Cardiac fibroblast (primary cell): ENCODE results near the gene SUPT3H.

Source experiments
- DNase-seq, 2 donors: peaks; one replicate each; pipeline versions ENCODE4 v3.0.0 to v3.0.0-alpha.2; 2010; ENCODE audit warnings: low read depth in 2 of 2
- H3K4me3 ChIP-seq, 2 donors: replicated peaks in 1 of 2; 1 replicate in 1 of 2; 2 replicates in 1 of 2; pipeline ENCODE4 v1.5.1; 2011; ENCODE audit warnings: low read depth in 2 of 2, low read length in 2 of 2, mild to moderate bottlenecking in 2 of 2, moderate library complexity in 1 of 2
- TF ChIP-seq, protein P1 (sequence below): IDR thresholded peaks from one replicate; pipeline ENCODE4 v1.5.1; 2011; ENCODE audit warnings: low read depth, mild to moderate bottlenecking, low read length, inconsistent platforms

The SUPT3H gene

DNA sequence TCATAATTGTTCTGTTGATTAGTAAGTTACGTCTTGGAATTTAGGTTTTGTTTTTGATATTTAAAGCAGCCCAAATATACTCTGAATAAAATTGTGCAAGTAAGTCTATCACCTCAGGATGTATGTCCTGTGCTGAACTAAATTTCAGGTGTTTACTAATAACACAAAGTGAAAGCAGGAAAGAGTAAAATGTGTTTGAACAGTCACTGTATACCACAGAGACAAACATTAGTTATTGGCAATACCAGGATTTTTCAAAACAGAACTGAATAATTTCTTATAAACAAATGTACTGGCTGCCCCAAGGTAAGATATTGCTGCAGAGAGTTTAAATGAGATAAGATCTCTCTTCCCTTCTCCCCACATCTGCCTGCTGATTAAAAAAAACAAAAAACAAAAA is 454.3 kb downstream of the SUPT3H start:
- H3K4me3 ChIP-seq = no peak overlapping the region

DNA sequence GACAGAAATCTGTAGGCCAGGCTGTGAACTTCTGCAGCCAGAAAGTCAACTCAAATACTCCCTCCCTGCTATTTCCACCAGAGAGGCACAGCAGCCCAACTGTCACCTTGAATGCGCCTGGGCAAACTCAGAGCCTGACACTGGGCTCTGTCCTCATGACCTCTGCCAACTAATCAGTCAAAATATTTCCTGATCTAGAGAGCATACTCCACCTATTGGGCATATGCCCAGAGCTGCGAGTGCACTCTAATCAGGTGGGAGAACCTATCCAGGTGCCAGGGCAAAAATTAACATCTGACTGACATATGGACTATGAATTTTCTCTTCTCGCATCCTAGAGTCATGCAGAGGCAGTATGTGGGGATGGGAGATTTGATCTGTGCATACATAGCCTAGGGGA is 455.9 kb downstream of the SUPT3H start:
- TF ChIP-seq, protein P1, sequence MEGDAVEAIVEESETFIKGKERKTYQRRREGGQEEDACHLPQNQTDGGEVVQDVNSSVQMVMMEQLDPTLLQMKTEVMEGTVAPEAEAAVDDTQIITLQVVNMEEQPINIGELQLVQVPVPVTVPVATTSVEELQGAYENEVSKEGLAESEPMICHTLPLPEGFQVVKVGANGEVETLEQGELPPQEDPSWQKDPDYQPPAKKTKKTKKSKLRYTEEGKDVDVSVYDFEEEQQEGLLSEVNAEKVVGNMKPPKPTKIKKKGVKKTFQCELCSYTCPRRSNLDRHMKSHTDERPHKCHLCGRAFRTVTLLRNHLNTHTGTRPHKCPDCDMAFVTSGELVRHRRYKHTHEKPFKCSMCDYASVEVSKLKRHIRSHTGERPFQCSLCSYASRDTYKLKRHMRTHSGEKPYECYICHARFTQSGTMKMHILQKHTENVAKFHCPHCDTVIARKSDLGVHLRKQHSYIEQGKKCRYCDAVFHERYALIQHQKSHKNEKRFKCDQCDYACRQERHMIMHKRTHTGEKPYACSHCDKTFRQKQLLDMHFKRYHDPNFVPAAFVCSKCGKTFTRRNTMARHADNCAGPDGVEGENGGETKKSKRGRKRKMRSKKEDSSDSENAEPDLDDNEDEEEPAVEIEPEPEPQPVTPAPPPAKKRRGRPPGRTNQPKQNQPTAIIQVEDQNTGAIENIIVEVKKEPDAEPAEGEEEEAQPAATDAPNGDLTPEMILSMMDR = no peak
- DNase-seq = no peak
- H3K4me3 ChIP-seq = no peak overlapping the region

More for the DNA sequence above, 454.3 kb downstream of the SUPT3H start:
- TF ChIP-seq, protein P1 = no peak
- DNase-seq = no peak

DNA sequence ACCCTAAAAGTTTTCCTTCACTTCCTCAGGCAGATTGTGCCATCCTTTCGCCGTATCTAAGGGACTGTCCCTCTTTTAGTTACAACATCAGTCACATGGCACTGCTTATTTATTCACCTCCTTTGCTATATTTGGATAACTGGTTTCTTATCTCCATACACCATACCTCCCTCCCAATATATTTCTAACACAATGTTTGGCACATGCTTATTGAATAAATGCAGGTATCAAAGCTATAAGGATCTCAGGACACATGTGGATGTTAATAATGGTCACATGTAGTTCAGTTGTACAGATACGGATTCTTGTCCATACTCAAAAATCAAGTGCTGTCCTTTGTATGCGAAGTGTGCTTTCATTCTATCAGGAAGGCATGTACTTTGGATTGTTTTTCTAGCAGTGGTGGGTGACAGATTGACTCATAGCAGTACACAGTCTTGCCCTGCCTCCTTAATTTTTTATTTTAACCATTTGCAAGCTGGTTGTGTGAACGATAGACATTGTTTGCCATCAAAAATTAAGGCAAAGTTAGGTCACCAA is 456.7 kb downstream of the SUPT3H start:
- peak in 1 of 2 donors; percentile 17 for DNase-seq
- H3K4me3 ChIP-seq = no peak overlapping the region

DNA sequence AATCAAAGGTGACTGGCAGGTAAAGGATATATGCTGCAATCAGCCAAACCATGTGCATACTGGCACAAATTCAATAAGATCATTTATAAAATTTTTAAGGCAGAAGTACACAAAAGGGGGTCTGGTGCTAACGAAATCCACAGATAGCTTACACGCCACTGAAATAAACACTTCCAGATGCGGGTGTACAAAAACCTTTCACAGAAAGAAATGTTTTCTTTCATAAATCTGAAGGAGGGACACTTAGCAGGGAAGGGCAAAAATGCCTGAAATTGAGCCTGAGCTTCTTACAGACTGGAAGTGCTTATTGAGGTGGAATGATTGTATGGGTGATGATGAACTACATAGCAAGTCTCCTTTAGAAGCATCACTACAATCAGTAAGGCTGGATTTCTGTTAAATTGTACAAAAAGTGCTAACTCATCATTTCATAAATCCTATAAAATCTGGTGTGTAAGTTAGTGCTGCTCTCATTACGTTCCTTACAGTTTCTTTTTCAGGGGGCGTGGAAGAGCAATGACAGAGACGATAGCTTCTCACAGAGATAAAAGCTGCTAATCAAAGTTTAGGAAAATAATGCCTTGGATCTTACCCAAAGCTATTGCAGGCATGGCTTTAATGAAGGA is 458.9 kb downstream of the SUPT3H start:
- H3K4me3 ChIP-seq = no peak overlapping the region
- TF ChIP-seq, protein P1 = no peak
- no peak for DNase-seq

More for the DNA sequence above, 456.7 kb downstream of the SUPT3H start:
- TF ChIP-seq, protein P1 = no peak

DNA sequence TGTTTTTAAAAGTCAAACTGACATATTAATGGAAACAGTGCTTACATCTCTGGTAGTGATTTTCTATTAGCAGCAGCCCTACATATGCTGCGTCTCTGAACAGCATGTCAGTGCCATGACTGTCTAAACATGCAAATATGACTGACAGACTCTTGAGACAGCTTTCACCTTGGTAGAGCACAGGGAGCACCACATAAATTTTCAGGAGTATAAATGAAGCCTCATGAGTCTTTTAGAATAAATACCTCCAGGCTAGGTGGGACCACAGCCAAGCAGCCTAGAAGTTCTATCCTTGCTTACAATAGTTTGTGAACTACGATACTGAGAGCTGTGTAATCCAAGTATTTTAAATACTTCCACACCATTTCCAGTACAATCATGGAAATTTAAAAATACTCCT is 460.3 kb downstream of the SUPT3H start:
- no peak for DNase-seq
- TF ChIP-seq, protein P1 = no peak
- no peak overlapping the region for H3K4me3 ChIP-seq

DNA sequence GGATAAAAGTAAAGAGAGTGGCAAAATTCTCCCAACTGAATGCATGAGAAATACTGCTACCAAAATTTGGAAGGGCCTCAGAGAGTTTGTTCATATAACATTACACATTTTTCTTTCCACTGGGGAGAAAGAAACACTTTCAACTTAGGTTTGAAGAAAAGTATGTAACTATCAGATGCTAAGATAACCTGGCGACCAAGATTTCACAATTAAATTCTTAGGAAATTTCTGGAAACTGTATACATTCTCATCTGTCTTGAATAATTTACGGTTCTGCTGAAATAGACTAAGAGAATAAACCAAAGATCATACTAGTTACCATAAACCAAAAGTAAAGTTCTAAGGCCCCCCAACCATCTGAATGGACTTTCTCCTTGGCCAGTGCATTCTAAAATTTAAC is 462.6 kb downstream of the SUPT3H start:
- TF ChIP-seq, protein P1 = no peak
- no peak for DNase-seq
- no peak overlapping the region for H3K4me3 ChIP-seq
